IPS-18a (cell line): Measurements from ENCODE around the gene NDUFAF2.
"Not testable (repeated sequence)": the region's sequence is repeated elsewhere in the genome, so short reads cannot be mapped to it uniquely, and the experiment has no call there.

Source experiments
- H3K27ac ChIP-seq: one replicate; pipeline ENCODE4 v1.5.1; 2013; ENCODE audit warnings: low read length
- H3K27me3 ChIP-seq: one replicate; pipeline ENCODE4 v1.6.1; 2013; ENCODE audit warnings: mild to moderate bottlenecking, low read length; ENCODE audit not compliant: control insufficient read depth, insufficient read depth
- H3K36me3 ChIP-seq: one replicate; pipeline ENCODE4 v1.6.1; 2013; ENCODE audit warnings: low read depth, low read length; ENCODE audit not compliant: control insufficient read depth
- H3K4me1 ChIP-seq: one replicate; pipeline ENCODE4 v1.6.1; 2013; ENCODE audit warnings: low read depth, low read length; ENCODE audit not compliant: control insufficient read depth
- H3K4me3 ChIP-seq: one replicate; pipeline ENCODE4 v1.5.1; 2013; ENCODE audit warnings: low read length
- H3K9ac ChIP-seq: one replicate; pipeline ENCODE4 v1.6.1; 2013; ENCODE audit warnings: mild to moderate bottlenecking, low read length, moderate library complexity
- H3K9me3 ChIP-seq: one replicate; pipeline ENCODE4 v1.6.1; 2013; ENCODE audit warnings: low read depth, low read length; ENCODE audit not compliant: control insufficient read depth

Gene NDUFAF2

DNA sequence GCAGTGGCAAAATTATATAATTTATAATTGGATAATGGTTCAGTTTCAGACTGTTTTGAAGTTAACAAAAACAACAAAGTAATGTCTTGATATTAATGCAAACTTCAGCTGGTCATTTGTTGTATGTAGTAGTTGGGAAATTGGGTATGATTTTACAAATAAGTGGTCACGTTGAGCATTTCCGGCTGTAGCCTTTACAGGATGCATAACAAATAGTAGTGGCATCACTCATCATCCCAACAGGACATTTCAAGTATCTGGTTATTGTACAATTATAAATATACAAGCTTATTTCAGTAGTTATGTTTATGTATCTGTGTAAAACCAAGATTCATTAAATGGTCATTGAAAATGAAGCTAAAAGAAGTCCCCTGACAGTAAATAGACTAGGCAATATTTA, 144.3 kb downstream of the NDUFAF2 start:
- H3K4me3 ChIP-seq, result no peak overlapping the region
- no peaks in the 10 kb centered on the region for H3K4me1 ChIP-seq
- no peak overlapping the region for H3K27ac ChIP-seq
- no peaks in the 10 kb centered on the region for H3K27me3 ChIP-seq
- no peaks in the 10 kb centered on the region for H3K36me3 ChIP-seq
- no peak overlapping the region for H3K9ac ChIP-seq
- H3K9me3 ChIP-seq, result no peaks in the 10 kb centered on the region

DNA sequence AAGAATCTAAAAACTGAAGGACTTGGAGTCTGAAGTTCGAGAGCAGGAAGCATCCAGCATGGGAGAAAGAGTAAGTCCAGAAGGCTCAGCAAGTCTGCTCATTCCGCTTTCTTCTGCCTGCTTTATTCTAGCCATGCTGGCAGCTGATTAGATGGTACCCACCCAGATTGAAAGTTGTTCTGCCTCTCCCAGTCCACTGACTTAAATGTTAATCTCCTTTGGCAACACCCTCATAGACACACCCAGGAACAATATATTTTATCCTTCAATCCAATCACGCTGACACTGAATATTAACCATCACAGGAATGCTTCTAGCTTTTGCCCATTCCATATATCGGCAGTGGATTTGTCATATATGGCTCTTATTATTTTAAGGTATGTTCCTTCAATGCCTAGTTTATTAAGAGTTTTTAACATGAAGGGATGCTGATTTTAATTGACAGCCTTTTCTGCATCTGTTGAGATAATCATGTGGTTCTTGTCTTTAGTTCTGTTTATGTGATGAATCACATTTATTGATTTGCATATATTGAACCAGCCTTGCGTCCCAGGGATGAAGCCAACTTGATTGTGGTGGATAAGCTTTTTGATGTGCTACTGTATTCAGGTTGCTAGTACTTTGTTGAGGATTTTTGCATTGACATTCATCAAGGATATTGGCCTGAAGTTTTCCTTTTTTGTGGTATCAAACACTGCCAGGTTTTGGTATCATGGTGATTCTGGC, 148.2 kb downstream of the NDUFAF2 start:
- not testable (repeated sequence) for H3K36me3 ChIP-seq, H3K9ac ChIP-seq, H3K27me3 ChIP-seq, H3K27ac ChIP-seq, H3K9me3 ChIP-seq, H3K4me1 ChIP-seq, H3K4me3 ChIP-seq

DNA sequence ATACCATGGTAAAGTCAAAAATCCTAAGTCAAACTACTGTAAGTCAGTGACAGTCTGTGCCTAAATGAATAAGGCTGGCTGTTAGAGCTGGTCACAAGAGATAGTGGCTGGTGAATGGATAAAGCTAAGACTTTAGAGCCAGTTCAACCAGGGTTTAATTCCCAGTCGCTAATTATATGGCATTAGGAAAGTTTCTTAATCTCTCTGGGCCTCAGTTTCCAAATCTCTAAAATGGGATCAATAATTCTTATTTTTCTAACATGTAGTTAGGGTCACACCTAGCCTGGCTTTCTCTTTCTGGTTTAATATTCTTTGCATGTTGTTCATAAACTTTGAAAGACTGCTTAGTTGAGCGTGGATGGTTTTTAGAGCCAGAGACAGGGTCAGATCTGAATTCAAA, 152.5 kb downstream of the NDUFAF2 start:
- Histone ChIP-seq H3K36me3 (no peaks in the 10 kb centered on the region), H3K27me3 (no peaks in the 10 kb centered on the region), H3K4me1 (no peaks in the 10 kb centered on the region), H3K9me3 (no peaks in the 10 kb centered on the region), H3K9ac (no peak overlapping the region), H3K4me3 (no peak overlapping the region), H3K27ac (no peak overlapping the region)

DNA sequence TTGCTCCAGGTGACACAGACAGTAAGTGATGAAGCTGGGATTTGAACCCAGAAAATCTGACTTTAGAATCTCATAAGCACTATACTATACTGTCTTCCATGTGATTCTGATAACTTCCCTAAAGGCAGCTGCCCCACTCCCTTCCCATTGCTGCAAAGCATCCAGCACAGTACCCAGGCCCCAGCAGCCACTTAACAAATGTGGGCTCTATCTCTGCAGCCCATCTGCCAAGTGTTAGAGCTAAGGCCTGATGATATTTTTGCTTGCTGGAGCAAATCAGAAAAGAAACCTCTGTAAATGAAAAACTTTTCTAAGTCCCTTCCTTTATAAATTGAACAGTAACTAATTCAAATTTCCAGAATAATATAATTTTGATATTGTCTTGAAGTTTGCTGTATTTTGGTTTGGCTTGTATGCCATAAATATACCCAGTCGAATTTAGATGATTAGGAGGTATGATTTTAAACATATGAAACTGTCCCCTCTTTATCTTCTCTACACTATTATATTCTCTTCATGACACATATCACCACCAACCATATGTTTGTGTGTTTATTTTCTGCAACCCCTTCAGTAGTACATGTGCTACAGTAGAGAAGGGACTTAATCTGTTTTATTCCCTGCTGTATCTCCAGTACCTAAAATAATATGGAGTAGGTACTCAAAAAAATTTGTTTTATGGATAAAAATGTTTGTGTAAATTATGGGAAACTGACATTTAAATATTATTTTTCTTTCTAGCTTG, 153.4 kb downstream of the NDUFAF2 start:
- Histone ChIP-seq H3K4me1 (no peaks in the 10 kb centered on the region), H3K9me3 (no peaks in the 10 kb centered on the region), H3K9ac (no peak overlapping the region), H3K27ac (no peak overlapping the region), H3K36me3 (no peaks in the 10 kb centered on the region), H3K27me3 (no peaks in the 10 kb centered on the region), H3K4me3 (no peak overlapping the region)

DNA sequence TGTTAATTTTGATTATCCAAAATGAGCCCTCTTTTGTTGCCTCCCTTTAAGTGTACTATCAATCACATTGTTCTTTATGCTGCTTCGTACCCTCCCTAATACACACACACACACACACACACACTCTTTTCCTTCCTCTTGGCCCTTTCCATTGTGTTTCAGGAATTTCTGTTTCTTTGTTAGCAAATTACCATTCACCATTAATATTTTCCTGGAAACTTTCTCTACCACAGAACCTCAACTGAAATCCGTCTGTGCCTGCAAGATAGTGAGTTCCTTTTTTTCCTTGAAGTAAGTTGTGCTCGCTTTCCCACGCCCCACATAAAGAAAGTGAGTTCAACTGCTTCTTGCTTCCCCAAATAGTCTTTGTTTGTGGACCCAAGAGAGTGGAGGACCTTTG, 155.4 kb downstream of the NDUFAF2 start:
- Histone ChIP-seq H3K27me3 (no peaks in the 10 kb centered on the region), H3K9me3 (no peaks in the 10 kb centered on the region), H3K4me1 (no peaks in the 10 kb centered on the region), H3K4me3 (no peak overlapping the region), H3K36me3 (no peaks in the 10 kb centered on the region), H3K27ac (no peak overlapping the region), H3K9ac (no peak overlapping the region)

DNA sequence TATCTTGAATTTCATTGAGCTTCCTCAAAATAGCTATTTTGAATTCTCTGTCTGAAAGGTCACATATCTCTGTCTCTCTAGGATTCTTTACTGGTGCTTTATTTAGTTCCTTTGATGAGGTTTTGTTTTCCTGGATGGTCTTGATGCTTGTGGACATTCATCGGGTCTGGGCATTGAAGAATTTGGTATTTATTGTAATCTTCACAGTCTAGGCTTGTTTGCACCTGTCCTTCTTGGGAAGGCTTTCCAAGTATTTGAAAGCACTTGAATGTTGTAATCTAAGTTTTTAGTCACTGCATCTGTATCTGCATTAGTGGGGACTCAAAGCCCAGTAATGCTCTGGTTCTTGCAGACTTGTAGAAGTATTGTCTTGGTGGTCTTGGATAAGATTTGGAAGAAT, 169.4 kb downstream of the NDUFAF2 start:
- Histone ChIP-seq H3K27me3 (no peaks in the 10 kb centered on the region), H3K36me3 (no peaks in the 10 kb centered on the region), H3K4me3 (no peak overlapping the region), H3K9me3 (no peaks in the 10 kb centered on the region), H3K27ac (no peak overlapping the region), H3K9ac (no peak overlapping the region), H3K4me1 (no peaks in the 10 kb centered on the region)

DNA sequence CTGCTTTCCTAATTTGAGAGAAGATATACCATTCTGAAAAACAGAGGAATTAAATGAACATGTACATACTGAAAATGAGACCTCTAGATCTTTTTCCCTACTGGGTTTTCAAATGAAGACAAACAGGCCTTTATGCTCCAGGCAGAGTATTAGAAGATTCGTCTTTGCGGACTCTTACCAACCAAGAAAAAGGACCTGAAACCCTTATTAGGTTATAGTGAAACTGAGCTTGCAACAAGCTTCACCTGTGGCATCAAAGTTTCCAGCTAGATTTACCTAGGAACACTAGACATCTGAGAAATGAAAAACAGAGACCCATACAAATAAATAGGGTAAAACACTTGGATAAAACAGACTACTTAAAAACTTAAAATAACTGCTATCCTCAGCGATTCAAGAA, 171.0 kb downstream of the NDUFAF2 start:
- H3K4me1 ChIP-seq, result no peaks in the 10 kb centered on the region
- H3K4me3 ChIP-seq, result no peak overlapping the region
- no peaks in the 10 kb centered on the region for H3K27me3 ChIP-seq
- H3K27ac ChIP-seq, result no peak overlapping the region
- no peak overlapping the region for H3K9ac ChIP-seq
- no peaks in the 10 kb centered on the region for H3K9me3 ChIP-seq
- H3K36me3 ChIP-seq, result no peaks in the 10 kb centered on the region

DNA sequence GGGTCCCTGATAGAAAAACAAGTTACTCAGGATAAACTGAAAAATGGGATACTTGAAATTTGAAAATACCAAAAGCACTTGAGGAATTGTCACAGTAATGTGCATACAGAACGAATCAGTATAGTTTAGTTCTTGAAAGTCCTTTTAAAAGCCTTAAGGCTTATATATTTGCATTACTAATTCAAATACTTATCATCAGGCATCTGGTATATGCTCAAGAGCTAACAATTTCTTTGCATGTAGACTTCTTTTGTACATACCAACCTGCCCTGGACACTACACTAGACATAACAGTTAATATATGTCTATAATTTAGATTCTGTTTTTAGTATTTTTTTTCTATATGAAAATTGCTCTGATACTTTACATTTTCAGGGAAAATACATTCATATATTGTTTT, 174.1 kb downstream of the NDUFAF2 start:
- no peak overlapping the region for H3K27ac ChIP-seq
- no peak overlapping the region for H3K4me3 ChIP-seq
- no peaks in the 10 kb centered on the region for H3K9me3 ChIP-seq
- no peaks in the 10 kb centered on the region for H3K36me3 ChIP-seq
- no peak overlapping the region for H3K9ac ChIP-seq
- no peaks in the 10 kb centered on the region for H3K27me3 ChIP-seq
- no peaks in the 10 kb centered on the region for H3K4me1 ChIP-seq

DNA sequence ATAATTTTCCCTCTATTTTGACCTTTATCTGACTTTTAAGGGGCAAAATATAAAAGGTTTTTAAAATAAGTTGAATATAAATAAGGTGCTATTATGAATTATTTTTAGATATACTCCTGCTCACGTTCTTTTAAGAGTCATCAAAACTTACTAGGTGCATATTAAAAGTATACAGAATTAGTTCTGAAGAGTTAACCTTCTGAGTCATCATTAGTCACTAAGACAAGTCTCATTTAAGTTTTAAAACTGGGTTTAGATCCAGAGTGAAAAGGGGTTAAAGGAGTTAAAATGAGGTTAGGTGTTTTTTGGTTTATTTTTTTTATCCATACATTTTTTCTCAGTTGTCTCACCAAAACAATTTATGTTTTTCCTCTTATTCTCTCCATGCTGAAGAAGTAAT, 175.5 kb downstream of the NDUFAF2 start:
- no peaks in the 10 kb centered on the region for H3K9me3 ChIP-seq
- no peak overlapping the region for H3K9ac ChIP-seq
- H3K27me3 ChIP-seq, result no peaks in the 10 kb centered on the region
- no peak overlapping the region for H3K4me3 ChIP-seq
- H3K27ac ChIP-seq, result no peak overlapping the region
- H3K36me3 ChIP-seq, result no peaks in the 10 kb centered on the region
- no peaks in the 10 kb centered on the region for H3K4me1 ChIP-seq

DNA sequence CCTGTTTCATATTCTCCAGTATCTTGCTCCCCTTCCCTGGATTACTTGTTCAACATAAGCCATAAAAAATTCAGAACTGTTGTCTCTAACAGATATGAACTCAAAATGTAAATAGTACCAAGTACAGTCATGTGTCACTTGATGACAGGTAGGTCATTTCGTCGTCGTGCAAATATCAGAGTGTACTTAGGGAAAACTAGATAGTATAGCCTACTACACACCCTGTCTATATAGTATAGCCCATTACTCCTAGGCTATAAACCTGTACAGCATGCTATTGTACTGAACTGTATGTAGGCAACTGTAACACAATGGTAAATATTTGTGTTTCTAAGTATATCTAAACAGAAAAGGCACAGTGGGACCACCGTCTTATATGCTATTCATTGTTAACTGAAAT, 178.1 kb downstream of the NDUFAF2 start:
- H3K4me1 ChIP-seq, result no peaks in the 10 kb centered on the region

DNA sequence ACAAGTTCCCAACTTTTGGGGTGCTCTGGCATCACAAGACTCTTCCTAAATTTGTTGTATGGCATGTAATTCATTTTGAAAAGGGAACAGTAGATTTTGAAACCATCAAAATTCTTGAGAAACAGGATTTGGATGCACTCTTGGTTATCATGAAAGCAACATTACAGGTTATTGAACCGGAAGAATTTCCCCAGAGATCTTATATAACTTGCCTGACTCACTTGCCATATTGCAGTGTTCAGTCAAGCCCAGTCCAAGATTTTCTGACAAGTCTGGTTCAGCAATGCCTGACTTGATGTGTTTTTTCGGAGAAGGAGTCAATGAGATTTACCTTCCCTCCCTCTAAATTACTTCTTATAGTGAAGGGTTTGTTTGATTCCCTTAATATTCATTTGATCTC, 185.3 kb downstream of the NDUFAF2 start:
- Histone ChIP-seq H3K9me3 (no peaks in the 10 kb centered on the region), H3K9ac (no peak overlapping the region), H3K4me3 (no peak overlapping the region), H3K27ac (no peak overlapping the region), H3K4me1 (no peaks in the 10 kb centered on the region), H3K36me3 (no peaks in the 10 kb centered on the region), H3K27me3 (no peaks in the 10 kb centered on the region)

More for the DNA sequence above, 178.1 kb downstream of the NDUFAF2 start:
- H3K27me3 ChIP-seq, result no peaks in the 10 kb centered on the region
- H3K9ac ChIP-seq, result no peak overlapping the region
- no peak overlapping the region for H3K4me3 ChIP-seq
- no peaks in the 10 kb centered on the region for H3K9me3 ChIP-seq
- H3K36me3 ChIP-seq, result no peaks in the 10 kb centered on the region
- H3K27ac ChIP-seq, result no peak overlapping the region

DNA sequence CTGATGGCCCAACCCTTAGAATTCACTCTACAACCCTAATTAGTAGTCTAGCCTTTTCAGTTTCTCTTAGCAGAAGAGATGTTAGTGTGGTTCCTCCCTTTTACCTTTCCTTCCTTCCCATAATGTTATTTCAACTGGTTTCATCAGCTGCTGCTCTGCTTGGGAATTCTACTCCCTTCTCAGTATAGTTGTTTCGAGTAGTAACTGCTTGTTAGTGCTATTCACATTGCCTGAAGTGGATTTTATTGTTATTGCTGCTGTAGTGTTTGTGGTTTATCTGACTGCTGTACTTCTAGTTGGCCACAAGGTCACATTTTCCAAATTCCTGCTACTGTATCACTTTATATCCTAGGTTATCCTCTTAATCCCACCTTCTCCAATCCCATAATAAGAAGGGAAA, 187.6 kb downstream of the NDUFAF2 start:
- H3K9me3 ChIP-seq, result no peaks in the 10 kb centered on the region
- no peaks in the 10 kb centered on the region for H3K27me3 ChIP-seq
- no peak overlapping the region for H3K27ac ChIP-seq
- no peaks in the 10 kb centered on the region for H3K4me1 ChIP-seq
- no peak overlapping the region for H3K4me3 ChIP-seq
- no peak overlapping the region for H3K9ac ChIP-seq
- H3K36me3 ChIP-seq, result no peaks in the 10 kb centered on the region
